Measurements from ENCODE around the gene TMEM106B. TPM values are rescaled to one million over a fixed set of nuclear protein-coding genes. Genes with fewer than 3 reads are reported as not detected.

TMEM106B gene
- total and polyA plus RNA-seq, 2 of the 8 experiments (the other 6 are each of a cell fraction or from before 2014, with no cell fraction given), result 16.0 to 29.1 TPM

GRCh38 chr7:12211711-12212485 is 804 bp downstream of the TMEM106B start:
- no peaks in the 10 kb centered on the region for H3K9me3 ChIP-seq (ENCODE audit: insufficient read depth in 2 of 2, low read depth in 1 of 2, low read length in 1 of 2)

More at GRCh38 chr7:12211711-12212485, 804 bp downstream of the TMEM106B start:
- DNase-seq (ENCODE audit: low read depth in 1 of 2, low spot score in 2 of 2) (no peak), FAIRE-seq (no peak)
- TF ChIP-seq ATF3 (IDR thresholded peaks at IDR 0.05; ENCODE audit: insufficient read depth, low read depth, low read length) (no peak), ATF2 (IDR thresholded peaks at IDR 0.05; ENCODE audit: low read length) (peak; percentile 21; the same call in 1 of the 2 replicates)
- Histone ChIP-seq H3K4me1 (replicated peaks in 1 of 4; ENCODE audit: control insufficient read depth in 3 of 4, insufficient read depth in 4 of 4, low read length in 3 of 4) (peaks cover 0 to 2% (median 0%) of the 10 kb centered on the region in 4 experiments; a peak in 1 of 7 replicates), H3K36me3 (ENCODE audit: control insufficient read depth in 2 of 4, insufficient read depth in 4 of 4, low read length in 3 of 4) (peaks cover 0 to 3% (median 0%) of the 10 kb centered on the region in 4 experiments; a peak in 2 of 8 replicates), H2BK20ac (ENCODE audit: low read length) (no peak overlapping the region), H2BK120ac (replicated peaks; ENCODE audit: low read depth, low read length) (no peak overlapping the region), H3K79me2 (ENCODE audit: control insufficient read depth in 1 of 2, insufficient read depth in 2 of 2, low read length in 2 of 2) (peaks cover 0 to 27% of the 10 kb centered on the region in 2 experiments; a peak in 2 of 4 replicates), H2BK15ac (ENCODE audit: low read length) (no peak overlapping the region; the same call in 1 of the 2 replicates), H4K8ac (ENCODE audit: extremely low read depth, insufficient read depth, low read length) (no peak overlapping the region), H4K5ac (ENCODE audit: insufficient read length, low read depth, low read length) (peak overlapping the region; percentile 13), H3K23ac (ENCODE audit: insufficient read length) (no peak overlapping the region), H3K27ac (ENCODE audit: low read depth, low read length) (peak overlapping the region; percentile 83), H3K4me2 (ENCODE audit: insufficient read depth in 1 of 2, low read depth in 2 of 2, low read length in 2 of 2) (peak overlapping the region; percentile 76 to 78), H3K79me1 (ENCODE audit: low read depth, low read length) (no peaks in the 10 kb centered on the region), H4K91ac (replicated peaks; ENCODE audit: insufficient read length, low read length) (no peak overlapping the region), H3K9ac (replicated peaks in 1 of 4; ENCODE audit: extremely low read depth in 1 of 4, low read depth in 3 of 4, low read length in 3 of 4) (peak overlapping the region; percentile 84 to 92 (median 86)), H3K14ac (ENCODE audit: insufficient read length) (no peak overlapping the region), H3K27me3 (replicated peaks in 1 of 4; ENCODE audit: control insufficient read depth in 3 of 4, extremely low read depth in 1 of 4, insufficient read depth in 3 of 4, low read length in 3 of 4) (no peaks in the 10 kb centered on the region), H3K4ac (replicated peaks; ENCODE audit: insufficient read length, low read depth, low read length) (no peak overlapping the region), H3K4me3 (ENCODE audit: extremely low read depth in 1 of 4, insufficient read depth in 2 of 4, low read depth in 3 of 4, low read length in 4 of 4) (peak overlapping the region; percentile 71 to 84 (median 74)), H3K56ac (replicated peaks; ENCODE audit: insufficient read length, low read depth, low read length) (peak overlapping the region; percentile 32), H3K18ac (ENCODE audit: extremely low read depth, low read length) (peak overlapping the region; percentile 99; the same call in 1 of the 2 replicates), H2BK12ac (ENCODE audit: low read depth, low read length) (peak overlapping the region; percentile 82), H3K23me2 (ENCODE audit: low read depth, low read length) (peaks cover 6% of the 10 kb centered on the region), H2AFZ (ENCODE audit: low read length) (no peak overlapping the region; the same call in none of the 2 replicates), H4K20me1 (replicated peaks in 1 of 2; ENCODE audit: control insufficient read depth in 1 of 2, insufficient read depth in 2 of 2, low read length in 2 of 2) (no peaks in the 10 kb centered on the region), H2AK5ac (ENCODE audit: low read depth, low read length) (no peak overlapping the region), H2BK5ac (ENCODE audit: low read depth, low read length) (peak overlapping the region; percentile 86; the same call in 1 of the 2 replicates)
- WGBS, 2 experiments (ENCODE audit: extremely low coverage in 1 of 2, insufficient coverage in 1 of 2, insufficient read length in 1 of 2, insufficient replicate concordance in 2 of 2, low coverage in 1 of 2, low lambda C conversion rate in 2 of 2, missing lambda C conversion rate in 1 of 2), result 44% methylated on average over 9 of the region's 9 CpGs; no CpG with 5 or more reads in 1 of the 2 experiments
- ChIA-PET CTCF (ENCODE audit: partially characterized antibody) (interaction anchor here (0.6 to 2.0 kb wide), 7 partner anchors 17 to 278 kb away, joined by 3 to 7 read pairs (median 4); no protein-coding TSS in a partner anchor), POLR2A (ENCODE audit: partially characterized antibody) (interaction anchor here (0.6 to 1.4 kb wide), 11 partner anchors 9 to 1772 kb away, joined by 3 to 6 read pairs (median 3); no protein-coding TSS in a partner anchor)

All from H1 (cell line).